ENCODE results near the gene WWC1.

WWC1 gene

DNA sequence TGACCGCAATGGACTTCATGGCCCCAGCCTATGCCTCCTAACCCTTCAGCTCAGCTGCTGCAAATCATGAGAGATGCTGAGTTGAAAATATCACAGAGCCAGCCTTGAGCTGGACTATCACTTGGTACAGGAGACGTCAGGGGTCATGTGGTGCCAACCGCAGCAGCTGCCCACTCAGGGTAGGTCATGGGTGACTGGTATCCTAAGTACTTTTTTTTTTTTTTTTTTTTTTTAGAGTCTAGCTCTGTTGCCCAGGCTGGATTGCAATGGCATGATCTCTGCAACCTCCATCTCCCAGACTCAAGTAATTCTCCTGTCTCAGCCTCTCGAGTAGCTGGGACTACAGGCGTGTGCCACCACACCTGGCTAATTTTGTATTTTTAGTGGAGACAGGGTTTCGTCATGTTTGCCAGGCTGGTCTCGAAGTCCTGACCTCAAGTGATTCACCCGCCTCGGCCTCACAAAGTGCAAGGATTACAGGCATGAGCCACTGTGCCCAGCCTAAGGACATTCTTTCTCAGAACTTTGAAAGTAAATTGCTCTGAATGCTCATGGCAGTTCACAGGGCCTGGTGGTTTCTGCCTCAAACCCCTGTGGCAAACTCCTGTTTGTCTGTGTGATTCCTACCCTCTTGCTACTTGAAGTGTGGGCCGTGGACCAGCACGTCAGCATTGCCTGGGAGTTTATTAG, 21.3 kb downstream of the WWC1 start:
- H3K4me3 Mint-ChIP-seq: no peak overlapping the region
- H3K27ac Mint-ChIP-seq: no peak overlapping the region
- H3K4me1 Mint-ChIP-seq: no peaks in the 10 kb centered on the region
- peaks cover 4% of the 10 kb centered on the region for H3K27me3 Mint-ChIP-seq
- H3K9me3 Mint-ChIP-seq: no peaks in the 10 kb centered on the region
- H3K36me3 Mint-ChIP-seq: no peaks in the 10 kb centered on the region

DNA sequence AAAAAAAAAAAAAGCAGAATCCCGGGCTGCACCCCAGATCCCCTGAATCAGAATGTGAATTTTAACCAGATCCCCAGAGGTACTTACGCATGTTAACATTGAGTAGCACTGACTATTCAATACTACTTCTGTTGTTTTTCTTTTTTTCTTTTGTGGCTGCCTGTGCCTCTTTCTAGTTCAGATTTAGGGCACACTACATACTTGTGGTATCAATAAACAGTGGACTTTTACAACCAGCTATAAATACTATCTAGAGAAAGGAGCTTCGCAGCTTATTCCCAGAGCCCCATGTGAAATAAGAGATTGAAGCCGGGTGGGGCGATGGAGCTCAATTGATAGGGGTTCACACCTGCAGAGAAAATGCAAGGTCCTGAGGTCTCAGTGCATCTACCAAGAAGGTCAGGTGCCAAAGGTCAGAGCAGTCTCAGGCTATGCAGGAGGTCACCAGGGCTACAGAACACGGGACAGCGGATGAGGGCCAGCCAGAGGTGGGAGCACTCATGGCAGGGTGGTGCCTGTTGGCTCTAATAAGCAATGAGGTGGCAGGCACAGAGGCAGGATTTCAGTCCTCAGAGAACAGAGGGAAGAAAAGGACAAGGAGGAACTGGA, 22.3 kb downstream of the WWC1 start:
- H3K4me3 Mint-ChIP-seq: no peak overlapping the region
- H3K9me3 Mint-ChIP-seq: no peaks in the 10 kb centered on the region
- H3K36me3 Mint-ChIP-seq: no peaks in the 10 kb centered on the region
- no peaks in the 10 kb centered on the region for H3K4me1 Mint-ChIP-seq
- H3K27ac Mint-ChIP-seq: no peak overlapping the region
- peaks cover 3% of the 10 kb centered on the region for H3K27me3 Mint-ChIP-seq

DNA sequence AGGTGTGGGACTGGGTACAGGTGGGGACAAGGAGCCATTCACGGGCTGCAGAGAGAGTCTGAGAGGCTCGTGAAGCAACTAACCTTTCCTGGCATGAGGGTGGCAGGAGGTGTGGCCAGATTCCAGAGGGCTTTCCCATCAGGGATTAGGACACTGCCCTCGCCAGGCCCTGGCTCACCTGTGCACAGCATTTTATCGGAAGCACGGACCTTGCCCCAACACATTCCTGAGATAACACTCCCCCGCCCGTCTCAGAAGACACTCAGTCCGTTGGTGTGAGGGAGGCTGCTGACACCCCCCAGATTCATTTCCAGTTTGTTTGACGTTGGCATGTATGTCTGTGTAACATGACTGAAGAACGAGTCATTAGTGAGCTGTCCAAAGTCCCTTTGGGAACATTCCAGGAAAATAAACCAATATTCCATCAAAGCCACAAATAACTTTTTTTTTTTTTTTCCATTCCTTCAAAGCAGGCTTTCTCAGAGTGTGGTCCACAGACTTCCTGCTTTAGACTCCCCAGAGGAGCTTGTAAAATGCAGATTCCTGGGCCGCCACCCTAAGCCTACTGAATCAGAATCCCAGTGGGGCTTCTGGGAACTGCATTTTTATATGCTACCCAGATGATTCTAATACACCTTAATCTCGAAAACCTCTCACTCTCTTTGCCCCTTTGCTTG, 23.4 kb downstream of the WWC1 start:
- Mint-ChIP-seq H3K4me3 (no peak overlapping the region), H3K36me3 (no peaks in the 10 kb centered on the region), H3K4me1 (no peaks in the 10 kb centered on the region), H3K9me3 (no peaks in the 10 kb centered on the region), H3K27me3 (peaks cover 2% of the 10 kb centered on the region), H3K27ac (no peak overlapping the region)

DNA sequence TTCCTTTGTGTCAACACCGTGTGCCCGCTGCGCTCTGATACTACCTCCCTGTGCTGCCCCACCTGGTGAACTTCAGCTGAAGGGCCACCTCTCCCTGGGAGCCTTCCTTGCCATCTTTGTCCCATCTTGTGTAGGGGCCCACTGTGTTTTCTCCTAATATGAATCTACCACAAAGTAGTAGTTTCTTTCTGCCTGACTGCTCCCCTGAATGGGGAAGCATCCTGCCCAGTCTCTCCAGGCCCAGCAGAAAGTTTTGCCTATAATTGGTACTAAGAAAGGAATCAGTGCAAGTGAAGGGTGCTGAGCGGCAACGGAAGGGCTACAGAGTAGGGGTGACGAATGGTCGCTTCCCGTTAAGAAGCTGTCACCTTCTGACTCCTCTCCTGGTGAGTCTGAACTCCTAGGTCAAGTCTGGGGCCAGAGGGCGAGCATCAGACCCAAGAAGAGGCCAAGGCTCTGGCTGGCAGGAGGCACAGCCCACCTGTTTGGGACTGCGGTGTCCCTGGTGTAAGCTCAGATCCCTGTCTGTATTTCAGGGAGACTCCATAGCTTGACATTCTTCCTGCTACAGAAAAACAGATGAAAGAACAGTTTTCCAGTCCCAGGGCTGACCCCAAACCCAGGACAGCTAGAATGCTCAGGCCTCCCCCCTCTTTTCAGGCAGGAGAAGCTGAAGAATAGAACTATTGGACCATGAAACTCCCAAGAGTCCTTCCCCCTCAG, 24.1 kb downstream of the WWC1 start:
- Mint-ChIP-seq H3K4me3 (no peak overlapping the region), H3K27me3 (peaks cover 2% of the 10 kb centered on the region), H3K27ac (no peak overlapping the region), H3K9me3 (no peaks in the 10 kb centered on the region), H3K36me3 (no peaks in the 10 kb centered on the region), H3K4me1 (no peaks in the 10 kb centered on the region)

DNA sequence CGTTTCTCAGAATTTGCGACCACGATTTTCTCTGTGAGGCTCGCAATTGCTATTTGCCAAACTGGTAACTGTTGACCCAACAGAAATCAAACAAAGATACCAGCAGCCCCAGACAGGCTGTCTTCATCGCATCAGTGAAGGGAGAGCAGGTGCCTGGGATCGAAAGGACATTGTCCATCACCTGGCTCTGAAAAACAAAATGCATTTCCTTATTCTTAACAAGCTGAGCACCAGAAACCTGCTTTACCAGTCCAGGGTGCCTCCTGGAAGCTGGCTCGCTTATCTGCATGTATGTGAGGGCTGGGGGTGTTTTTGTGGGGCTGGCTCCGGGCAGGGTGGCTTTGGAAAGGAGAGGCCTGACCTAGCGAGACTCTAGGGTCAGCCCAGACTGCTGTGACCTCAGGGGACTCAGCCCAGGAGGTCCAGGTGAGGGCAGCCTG, 24.7 kb downstream of the WWC1 start:
- H3K9me3 Mint-ChIP-seq: no peaks in the 10 kb centered on the region
- no peaks in the 10 kb centered on the region for H3K4me1 Mint-ChIP-seq
- no peak overlapping the region for H3K4me3 Mint-ChIP-seq
- H3K27ac Mint-ChIP-seq: no peak overlapping the region
- no peaks in the 10 kb centered on the region for H3K27me3 Mint-ChIP-seq
- H3K36me3 Mint-ChIP-seq: no peaks in the 10 kb centered on the region

DNA sequence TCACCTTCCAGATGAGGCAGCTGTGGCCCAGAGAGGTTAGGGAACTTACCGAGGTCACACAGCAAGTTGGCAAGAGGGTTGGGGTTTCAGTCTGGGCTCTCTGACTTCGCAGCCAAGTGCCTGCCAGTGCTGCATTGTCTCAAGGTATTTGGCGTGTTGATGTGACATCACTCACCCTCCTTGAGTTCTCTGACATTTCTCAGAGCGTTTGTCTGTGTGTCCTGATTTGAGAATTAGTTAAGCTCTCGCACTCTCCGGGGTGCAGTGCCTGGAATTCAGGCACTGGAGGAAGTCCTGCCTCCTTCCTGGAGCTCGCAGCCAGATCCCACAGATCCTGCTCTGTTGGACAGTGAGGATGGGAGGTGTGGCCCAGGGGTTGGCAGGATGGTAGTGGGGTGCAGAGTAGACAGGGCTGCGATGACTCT, 25.7 kb downstream of the WWC1 start:
- H3K27ac Mint-ChIP-seq: no peak overlapping the region
- H3K9me3 Mint-ChIP-seq: no peaks in the 10 kb centered on the region

DNA sequence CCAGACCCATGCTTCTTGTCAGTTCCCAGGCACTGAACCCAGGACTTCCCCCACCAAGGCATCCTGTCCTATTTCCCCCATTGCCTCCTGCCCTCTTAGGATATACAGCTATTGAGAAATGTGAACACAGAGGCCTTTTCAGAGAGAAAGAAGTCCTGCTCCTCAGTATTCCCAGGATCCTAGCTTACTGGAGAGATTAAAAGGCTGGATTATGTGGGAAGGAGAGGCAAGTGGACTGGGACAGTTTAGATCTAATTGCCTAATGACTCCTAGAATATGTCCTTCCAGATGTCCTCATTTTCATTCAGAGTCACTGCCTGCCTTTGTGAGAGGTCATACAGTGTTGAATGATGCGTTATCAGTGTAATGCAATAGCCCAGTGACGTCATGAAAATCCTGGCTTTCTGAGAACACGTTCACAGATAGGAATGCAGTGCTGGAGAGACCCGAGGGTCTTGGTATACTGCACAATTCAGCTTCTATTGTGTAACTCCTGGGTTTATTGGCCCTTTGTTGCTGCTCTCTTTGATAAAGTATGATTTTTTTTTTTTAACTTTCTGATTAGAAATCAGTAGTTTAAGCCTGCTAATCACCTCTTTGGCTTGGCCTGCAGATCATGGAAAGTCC, 26.2 kb downstream of the WWC1 start:
- Mint-ChIP-seq H3K4me3 (no peak overlapping the region), H3K27ac (no peak overlapping the region), H3K9me3 (no peaks in the 10 kb centered on the region), H3K27me3 (no peaks in the 10 kb centered on the region), H3K4me1 (no peaks in the 10 kb centered on the region), H3K36me3 (no peaks in the 10 kb centered on the region)

More for the DNA sequence above, 25.7 kb downstream of the WWC1 start:
- Mint-ChIP-seq H3K36me3 (no peaks in the 10 kb centered on the region), H3K4me3 (no peak overlapping the region), H3K27me3 (no peaks in the 10 kb centered on the region), H3K4me1 (no peaks in the 10 kb centered on the region)

DNA sequence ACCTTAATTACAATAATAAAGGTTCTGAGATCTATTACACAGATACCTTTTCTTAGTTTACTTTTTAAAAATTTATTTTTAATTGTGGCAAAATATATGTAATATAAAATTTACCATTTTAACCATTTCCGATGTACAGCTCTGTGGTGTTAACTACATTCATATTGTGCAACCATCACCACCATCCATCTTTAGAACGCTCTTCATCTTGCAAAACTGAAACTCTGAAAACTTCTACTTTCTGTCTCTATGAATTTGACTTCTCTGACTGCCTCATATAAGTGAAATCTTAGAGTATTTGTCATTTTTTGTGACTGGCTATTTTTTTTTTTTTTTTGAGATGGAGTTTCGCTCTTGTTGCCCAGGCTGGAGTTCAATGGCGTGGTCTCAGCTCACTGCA, 26.8 kb downstream of the WWC1 start:
- no peaks in the 10 kb centered on the region for H3K4me1 Mint-ChIP-seq
- peaks cover 2% of the 10 kb centered on the region for H3K27me3 Mint-ChIP-seq
- H3K36me3 Mint-ChIP-seq: no peaks in the 10 kb centered on the region
- no peak overlapping the region for H3K27ac Mint-ChIP-seq
- no peak overlapping the region for H3K4me3 Mint-ChIP-seq
- no peaks in the 10 kb centered on the region for H3K9me3 Mint-ChIP-seq

DNA sequence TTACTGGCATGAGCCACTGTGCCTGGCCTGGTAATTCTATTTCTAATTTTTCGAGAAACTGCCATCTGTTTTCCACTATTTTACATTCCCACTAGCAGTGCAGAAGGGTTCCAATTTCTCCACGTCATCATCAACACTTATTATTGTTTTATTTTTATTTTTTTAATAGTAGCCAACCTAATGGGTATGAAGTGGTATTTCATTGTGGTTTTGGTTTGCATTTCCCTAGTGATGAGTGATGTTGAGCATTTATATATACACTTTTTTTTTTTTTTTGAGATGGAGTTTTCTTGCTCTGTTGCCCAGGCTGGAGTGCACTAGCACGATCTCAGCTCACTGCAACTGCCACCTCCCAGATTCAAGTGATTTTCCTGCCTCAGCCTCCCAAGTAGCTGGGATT, 28.3 kb downstream of the WWC1 start:
- Mint-ChIP-seq H3K9me3 (no peaks in the 10 kb centered on the region), H3K4me1 (no peaks in the 10 kb centered on the region), H3K27me3 (peaks cover 2% of the 10 kb centered on the region), H3K4me3 (no peak overlapping the region), H3K27ac (no peak overlapping the region), H3K36me3 (no peaks in the 10 kb centered on the region)

DNA sequence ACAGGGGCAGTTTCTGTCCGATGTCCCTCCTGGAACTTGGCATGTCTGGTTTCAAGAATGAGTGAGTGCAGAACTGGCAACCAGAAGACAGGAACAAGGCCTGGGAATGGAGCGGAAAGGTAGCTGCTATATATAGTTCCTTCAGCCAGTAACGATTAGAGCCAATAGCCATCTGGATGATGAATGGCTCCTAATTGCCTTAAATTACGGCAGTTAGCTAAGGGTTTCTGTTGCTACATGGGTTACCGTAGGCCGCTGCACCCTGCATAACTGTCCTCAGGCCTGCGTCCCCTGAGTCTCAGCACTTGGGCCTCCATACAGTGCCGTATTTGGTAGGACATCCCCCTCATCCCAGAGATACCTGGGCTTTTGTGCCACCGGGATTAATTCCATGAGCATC, 29.4 kb downstream of the WWC1 start:
- no peak overlapping the region for H3K4me3 Mint-ChIP-seq
- H3K36me3 Mint-ChIP-seq: no peaks in the 10 kb centered on the region
- H3K27ac Mint-ChIP-seq: no peak overlapping the region
- peaks cover 4% of the 10 kb centered on the region for H3K27me3 Mint-ChIP-seq
- no peaks in the 10 kb centered on the region for H3K4me1 Mint-ChIP-seq
- H3K9me3 Mint-ChIP-seq: no peaks in the 10 kb centered on the region

DNA sequence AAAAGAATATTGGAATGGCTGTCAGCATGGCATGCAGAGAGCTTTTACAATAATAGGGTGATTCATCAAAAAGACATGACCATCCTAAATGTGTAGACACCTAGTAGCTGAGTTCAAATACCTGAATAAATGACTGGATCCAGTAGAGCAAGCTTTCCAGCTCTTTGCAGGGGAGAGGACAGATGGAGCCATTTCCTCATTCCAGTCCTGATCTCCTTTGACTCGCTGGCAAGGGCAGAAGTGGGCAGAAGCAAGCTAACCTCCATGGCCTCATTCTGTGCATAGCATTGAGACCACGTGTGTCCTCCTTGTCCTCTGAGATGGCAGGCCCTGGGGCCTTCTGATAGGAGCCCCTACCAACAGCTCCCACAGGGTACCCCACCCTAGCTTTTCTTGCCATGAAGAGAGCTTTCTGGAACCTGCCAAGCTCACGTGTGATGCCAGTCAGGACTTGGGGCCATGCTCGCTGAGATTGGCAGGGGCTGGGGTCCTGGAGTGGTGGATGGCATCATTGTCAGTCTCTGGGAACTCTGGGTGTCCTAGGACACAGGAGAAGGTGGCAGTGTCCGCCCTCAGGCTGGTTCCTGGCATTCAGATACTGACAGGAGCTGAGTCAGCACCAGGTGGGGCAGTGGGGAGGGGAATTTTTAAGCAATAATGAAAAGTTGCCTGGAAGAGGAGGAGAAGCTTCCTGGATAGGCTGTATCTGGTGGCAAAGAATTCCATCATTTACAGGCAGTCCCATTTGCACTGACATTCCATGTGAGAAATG, 33.6 kb downstream of the WWC1 start:
- no peaks in the 10 kb centered on the region for H3K4me1 Mint-ChIP-seq
- no peak overlapping the region for H3K4me3 Mint-ChIP-seq
- H3K9me3 Mint-ChIP-seq: no peaks in the 10 kb centered on the region
- H3K36me3 Mint-ChIP-seq: no peaks in the 10 kb centered on the region
- no peak overlapping the region for H3K27ac Mint-ChIP-seq
- H3K27me3 Mint-ChIP-seq: peaks cover 19% of the 10 kb centered on the region

DNA sequence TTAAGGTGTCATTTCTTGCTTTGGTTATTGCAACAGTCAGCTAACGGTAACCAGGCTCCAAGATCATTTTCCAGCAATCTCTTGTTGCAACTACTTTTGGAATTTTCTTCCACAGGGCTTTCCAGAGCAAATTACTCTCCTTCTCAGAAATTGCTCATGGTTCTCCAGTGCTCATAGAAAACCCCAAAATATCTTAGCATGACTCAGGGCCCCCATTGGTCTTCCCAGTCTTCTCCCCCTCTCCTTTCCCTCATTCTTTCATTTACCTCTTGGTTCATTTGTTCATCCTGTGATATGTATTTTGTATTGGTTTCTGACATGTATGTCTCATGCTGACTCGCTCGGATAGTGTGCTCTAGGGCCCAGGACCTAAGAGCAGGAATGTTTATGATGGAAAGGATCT, 35.6 kb downstream of the WWC1 start:
- Mint-ChIP-seq H3K4me1 (no peaks in the 10 kb centered on the region), H3K4me3 (no peak overlapping the region), H3K9me3 (no peaks in the 10 kb centered on the region), H3K36me3 (no peaks in the 10 kb centered on the region), H3K27ac (no peak overlapping the region), H3K27me3 (peaks cover 19% of the 10 kb centered on the region)

DNA sequence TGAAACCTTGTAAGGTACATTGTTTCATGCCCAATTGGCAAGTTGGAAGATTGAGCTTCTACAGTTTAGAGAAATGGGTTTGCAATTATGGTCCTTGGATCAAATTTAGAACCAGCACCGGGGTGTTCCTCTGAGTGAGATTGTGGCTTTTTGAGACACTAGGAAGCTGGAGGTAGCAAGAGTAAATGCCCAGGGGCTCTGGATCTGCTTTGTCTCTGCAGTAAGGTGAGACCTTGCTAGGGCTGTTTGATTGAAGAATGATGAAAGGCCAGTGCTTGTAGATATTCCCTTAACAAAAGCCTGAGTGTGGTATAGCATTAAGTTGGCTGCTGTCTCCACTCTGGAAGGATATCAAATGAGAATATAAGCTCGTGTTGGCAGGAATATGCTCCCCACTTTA, 36.0 kb downstream of the WWC1 start:
- H3K9me3 Mint-ChIP-seq: no peaks in the 10 kb centered on the region
- no peak overlapping the region for H3K27ac Mint-ChIP-seq
- no peak overlapping the region for H3K4me3 Mint-ChIP-seq
- H3K36me3 Mint-ChIP-seq: no peaks in the 10 kb centered on the region
- H3K4me1 Mint-ChIP-seq: no peaks in the 10 kb centered on the region
- peaks cover 19% of the 10 kb centered on the region for H3K27me3 Mint-ChIP-seq

DNA sequence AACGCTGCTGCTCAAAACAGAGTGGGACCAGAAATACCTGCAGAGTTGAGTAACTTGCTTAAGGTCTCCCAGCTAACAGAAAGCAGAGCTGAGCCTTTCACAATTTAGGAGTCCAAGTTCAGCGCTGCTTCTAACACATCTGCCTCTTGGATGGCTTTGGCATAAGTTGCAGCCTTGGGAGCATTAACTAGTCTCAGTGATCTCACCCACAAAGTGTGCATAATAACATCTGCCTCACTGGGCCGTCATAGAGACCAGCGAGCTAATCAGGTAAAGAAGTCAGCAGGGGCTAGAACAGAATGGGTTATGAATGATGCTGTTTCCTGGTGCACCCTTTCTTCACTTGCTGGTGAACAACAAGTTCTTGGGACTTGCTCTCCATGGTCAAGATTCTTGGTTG, 36.5 kb downstream of the WWC1 start:
- Mint-ChIP-seq H3K36me3 (no peaks in the 10 kb centered on the region), H3K4me1 (no peaks in the 10 kb centered on the region), H3K27me3 (peaks cover 18% of the 10 kb centered on the region), H3K27ac (no peak overlapping the region), H3K9me3 (no peaks in the 10 kb centered on the region), H3K4me3 (no peak overlapping the region)

DNA sequence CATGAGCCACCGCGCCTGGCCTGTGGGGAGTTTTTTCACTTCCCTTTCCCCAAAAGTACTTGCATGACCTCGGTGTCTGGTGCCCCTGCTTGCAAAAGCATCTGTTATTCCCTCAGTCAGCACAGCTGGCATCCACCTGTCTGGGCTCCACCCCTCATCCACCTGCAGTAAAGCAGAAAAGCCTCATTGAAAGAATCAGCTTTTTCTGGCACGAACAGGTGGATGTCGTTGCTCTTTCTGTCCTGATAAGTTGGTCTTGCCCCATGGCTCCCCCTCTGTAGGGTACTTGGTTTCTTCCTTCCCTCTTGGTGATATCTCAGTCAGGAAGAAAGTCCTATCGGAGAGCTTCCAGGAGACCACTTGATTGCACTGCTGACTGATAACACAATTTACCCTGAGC, 37.4 kb downstream of the WWC1 start:
- no peaks in the 10 kb centered on the region for H3K4me1 Mint-ChIP-seq
- no peaks in the 10 kb centered on the region for H3K9me3 Mint-ChIP-seq
- no peak overlapping the region for H3K4me3 Mint-ChIP-seq
- no peak overlapping the region for H3K27ac Mint-ChIP-seq
- H3K36me3 Mint-ChIP-seq: no peaks in the 10 kb centered on the region
- H3K27me3 Mint-ChIP-seq: peaks cover 17% of the 10 kb centered on the region
